Renal cortical epithelial cell (primary cell): ENCODE measurements around the gene TEX29. TPM values are rescaled to one million over a fixed set of nuclear protein-coding genes. Genes with fewer than 3 reads are reported as not detected.

Experiments used
- DNase-seq: peaks from one replicate; pipeline ENCODE4 v3.0.0-alpha.2; 2011; ENCODE audit warnings: low read depth
- total RNA-seq: library from RNA; depleted of rRNA; stranded (reverse); fragments of >200 nt; gene quantifications from 2 replicates; pipeline ENCODE4 v1.2.3, GENCODE V29; 2014

The TEX29 gene
- total RNA-seq, 1 donor from 2014 or later = not detected

DNA sequence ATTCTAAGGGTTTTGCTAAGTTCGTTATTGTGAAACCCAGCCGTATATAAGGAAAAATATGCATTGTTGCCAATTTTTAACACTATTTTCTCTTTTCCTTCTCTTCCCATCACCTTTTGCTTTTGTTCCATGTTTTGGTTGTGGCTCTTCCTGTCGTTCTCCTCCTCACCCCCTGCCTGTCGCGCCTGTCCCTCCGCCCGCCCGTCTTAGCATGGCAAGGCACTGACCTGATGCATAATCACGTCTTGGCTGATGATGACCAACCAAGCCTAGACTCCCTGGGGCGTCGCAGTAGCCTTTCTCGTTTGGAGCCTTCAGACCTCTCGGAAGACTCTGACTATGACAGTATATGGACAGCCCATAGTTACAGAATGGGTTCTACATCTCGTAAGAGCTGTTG, 28.5 kb upstream of the TEX29 start:
- no peak for DNase-seq

DNA sequence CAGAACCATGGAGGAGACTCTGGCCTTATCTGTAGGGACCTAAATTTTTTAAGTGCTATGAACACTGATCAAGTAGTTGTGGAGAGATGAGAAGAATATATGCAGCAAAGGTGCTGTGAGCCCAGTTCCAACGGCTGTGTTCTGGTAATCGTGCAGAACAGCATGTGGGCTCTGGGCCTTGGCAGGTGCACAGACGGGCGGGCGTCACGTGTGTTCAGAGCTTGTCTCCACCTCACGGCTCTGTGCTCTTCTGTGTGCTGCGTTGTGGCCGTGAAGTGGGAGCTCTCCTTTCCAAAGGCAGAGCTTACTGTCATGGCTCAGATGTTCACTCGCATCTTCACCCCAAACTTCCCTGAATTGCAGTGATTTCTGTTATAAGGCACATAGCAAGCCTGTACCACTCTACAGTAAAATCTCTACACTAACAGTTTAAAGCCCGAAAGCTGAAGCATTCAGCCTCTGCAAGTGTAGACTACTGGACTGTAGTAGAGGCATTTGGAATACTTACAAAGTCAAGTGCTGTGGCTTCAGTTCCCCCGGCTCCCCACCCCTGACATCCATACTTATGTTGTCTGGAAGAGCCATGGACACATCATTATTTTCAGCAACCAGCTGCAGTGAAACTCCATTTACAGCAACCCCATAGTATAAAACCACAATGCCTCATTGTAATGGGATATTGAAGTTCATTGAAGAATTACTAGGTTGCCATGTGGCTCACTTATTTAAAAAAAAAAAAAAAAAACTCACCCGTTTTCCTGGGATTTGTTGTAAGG, 27.5 kb upstream of the TEX29 start:
- no peak for DNase-seq

DNA sequence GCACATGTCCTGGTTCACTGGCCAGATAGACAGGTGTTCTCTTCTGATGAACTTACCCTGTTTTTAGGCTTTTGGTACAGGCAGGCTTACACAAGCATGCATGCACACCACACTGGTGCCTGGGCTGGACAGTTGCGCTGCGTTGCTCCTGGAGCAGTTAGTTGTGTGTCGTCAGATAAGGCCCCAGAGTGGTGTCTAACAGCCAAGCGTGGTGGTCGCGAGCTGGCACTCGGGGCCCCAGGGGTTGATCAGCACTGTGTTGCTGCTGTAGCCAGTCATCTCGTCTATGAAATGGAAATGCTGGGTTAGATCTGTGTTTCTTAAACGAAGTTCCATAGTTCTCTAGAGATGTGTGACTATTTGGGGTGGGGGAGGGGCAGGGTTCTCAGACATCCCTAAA, 24.6 kb upstream of the TEX29 start:
- no peak for DNase-seq

DNA sequence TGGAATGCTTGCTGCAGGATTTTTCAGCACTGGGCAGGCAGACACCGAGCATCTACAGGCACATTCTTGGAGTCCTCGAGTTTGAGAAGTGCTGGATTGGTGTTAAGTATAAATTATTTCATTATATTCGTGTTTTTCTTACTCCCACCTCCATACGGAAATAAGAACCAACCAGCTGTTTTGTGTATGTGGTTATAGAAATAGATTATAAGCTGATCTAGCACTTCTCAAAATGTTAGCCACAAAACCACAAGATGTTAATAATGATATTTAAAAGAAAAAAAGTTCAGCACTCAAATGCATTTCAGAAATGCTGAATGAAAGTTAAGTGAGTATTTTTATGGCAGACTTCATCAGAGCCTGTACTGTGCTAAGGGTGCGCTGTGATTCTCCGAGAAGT, 24.0 kb upstream of the TEX29 start:
- no peak for DNase-seq

DNA sequence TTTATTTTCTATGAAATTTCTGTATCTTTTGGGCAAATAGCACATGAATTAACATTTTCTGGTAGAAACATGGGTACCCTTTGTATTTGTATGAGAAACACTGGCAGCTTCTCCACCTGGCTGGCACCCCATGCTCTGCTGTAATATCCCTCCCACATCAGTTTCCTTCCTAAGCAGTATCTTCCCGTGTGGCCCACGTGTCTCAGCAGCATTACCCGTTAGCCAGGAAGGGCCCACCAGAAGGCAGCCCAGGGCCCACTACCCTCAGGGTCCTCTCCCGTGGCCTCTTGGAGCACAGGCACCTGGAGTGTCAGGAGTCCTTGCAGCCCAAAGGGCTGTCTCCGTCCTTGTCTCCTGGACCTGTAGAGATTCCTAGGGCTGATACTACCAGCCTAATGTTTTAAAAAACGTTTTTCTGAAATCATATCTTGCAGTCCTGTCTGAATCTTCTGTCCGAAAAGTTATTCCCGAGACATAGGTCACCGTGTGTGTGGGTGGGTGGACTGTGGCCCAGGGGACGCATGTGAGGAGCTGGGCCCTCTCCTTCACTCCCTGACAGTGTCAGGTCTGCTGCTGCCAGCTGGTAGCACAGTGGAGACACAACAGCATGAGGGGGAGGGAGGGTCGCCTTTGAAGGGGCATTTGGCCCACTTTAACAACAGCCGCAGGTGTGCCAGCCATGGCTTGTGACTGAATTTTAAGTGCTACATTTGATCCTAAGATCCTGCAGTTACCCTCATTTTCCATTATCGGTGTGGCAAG, 22.0 kb upstream of the TEX29 start:
- DNase-seq = no peak

DNA sequence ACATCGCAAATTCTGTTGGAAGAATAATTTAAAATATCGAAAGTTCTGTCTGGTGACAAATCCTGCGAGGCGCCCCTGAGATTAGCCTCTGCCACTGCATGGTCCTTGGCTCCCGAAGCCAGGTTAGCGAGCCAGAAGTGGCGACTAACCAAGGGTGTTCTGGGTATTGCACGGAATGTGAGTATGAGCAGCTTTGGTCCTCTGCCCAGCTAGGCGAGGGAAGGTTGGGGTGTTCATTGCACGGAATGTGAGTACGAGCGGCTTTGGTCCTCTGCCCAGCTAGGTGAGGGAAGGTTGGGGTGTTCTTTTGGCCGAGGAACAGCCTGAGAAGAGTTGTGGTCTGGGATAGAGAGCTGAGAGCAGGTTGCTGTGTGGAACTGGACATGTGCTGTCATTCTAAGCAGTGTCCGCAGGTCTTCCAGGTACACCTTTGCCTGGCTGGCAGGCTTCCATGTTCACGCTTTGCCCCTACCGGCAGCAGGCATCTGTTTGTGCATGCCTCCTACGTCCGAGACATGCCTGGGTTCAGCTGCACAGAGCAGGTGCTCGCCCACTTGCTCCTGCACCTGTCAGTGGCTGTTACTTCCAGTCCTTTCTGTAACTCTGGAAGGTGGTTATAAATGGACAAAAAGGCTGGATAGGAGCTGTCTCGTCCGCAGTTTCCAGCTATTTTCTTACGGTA, 18.3 kb upstream of the TEX29 start:
- no peak for DNase-seq

DNA sequence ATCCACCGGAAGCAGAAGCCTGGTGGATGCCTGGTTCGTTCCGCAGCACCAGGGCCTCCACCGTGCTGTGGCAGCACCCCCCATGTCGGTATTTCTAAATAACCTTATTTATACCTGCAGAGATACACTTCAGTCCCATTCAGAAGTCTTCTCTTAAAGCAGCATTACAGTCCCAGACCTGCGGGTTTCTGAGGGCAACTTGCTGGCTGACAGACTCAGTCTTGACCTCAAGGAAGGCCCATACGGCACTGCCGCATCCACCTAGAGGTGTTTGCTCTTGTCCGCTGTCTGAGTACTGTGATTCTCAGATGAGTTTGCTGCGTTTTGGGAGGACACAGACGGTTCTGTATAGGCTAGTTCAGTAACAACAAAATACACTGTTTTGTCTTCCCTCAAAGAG, 16.9 kb upstream of the TEX29 start:
- no peak for DNase-seq

DNA sequence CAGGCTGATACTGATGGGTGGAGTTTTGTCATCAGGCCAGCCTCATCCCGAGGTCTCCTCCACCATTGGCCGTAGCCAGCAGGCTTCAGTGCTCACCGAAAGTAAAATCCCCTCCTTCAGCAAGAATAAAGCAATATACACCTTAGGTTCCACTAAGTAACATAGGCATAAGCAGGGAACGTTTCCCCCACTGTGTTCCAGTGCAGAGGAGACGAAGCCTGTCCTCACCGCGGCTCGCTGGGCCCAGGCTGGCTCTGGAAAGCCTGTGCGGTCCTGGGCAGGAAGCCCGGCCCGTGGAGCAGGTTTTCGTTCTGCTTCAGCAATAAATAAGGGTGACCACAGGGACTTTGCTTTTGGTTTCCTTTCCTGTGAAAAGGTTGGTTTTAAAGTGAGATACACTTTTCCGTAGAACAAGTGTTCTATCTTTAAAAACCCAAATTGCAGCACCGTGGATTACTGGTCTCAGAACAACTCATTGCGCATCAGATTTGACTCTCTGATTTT, 16.3 kb upstream of the TEX29 start:
- no peak for DNase-seq

DNA sequence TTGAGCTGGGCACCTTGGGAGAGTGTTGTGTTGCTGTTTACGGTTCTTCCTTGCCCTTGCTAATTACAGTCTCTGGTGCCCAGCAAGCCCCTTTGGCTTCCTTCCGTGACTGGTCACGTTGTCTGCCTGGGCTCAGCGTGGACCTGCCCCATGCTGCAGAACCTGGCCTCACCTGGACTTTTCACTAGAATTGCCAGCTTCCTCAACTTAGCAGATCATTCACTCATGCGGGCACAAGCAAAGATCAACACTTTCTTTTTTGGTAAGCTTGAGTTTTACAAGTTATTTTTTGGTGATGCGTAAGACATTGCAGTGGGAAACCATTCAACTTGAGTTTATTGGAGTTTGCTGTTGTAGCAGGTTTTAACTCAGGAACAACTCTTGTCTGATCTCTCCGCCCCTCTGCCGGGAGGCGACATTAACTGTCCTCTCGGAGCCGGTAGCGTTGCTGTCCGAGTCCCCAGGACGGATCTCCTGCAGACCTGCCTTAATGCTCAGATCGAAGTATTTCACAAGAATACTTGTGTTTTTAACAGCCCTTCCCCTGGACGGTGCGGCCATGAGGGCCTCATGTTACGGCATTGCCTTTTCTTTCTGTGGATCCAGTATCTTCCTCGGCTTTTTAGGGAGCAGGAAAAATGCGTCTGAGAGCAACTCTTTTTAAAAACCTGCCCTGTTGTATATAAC, 15.7 kb upstream of the TEX29 start:
- no peak for DNase-seq

DNA sequence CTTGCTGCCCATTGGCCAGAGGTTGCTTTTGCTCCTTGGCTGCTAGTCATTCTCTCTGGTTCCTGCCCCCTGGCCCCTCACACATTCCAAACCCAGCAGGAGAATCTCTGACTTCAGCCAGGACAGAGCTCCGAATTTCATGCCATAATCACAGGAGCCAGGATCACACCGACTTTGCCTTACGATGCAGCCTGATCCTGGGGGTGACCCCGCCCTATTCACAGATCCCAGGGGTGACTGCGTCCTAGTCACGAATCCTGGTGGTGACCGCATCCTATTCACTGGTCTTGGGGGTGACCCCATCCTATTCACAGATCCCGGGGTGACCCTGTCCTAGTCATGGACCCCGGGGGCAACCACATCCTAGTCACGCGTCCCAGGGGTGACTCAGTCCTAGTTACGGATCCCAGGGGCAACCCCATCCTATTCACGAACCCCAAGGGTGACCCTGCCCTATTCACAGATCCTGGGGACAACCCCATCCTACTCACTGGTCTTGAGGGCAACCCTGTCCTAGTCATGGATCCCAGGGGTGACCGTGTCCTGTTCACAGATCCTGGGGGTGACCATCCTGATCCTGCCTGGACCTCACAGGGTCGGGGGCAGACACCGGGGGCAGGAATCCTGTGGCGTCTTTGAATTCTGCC, 7.4 kb upstream of the TEX29 start:
- no peak for DNase-seq

DNA sequence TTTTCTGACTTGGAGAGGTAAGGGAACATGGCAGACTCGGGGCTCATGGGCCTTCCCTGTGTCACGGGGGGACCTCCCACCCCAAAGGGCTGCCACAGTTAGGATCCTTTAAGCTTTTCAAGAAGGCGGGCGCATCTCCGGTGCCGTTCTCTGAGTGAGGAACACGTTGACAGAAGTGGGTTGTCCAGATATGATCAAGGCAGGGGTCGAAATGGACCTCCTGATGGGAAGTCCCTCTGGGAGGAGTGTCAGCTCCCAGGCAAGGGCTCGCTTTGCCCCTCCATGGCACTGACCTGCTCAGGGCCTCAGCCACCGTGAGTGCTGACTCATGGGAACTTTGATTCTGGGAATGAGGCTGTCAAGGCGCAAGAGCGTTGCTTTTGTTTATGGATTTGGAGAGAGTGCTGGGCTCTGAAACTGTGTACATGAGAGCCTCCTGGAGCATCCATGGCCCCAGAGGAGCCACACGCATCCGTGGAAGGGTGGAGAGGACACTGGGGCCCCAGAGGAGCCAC, 6.5 kb upstream of the TEX29 start:
- DNase-seq = no peak

DNA sequence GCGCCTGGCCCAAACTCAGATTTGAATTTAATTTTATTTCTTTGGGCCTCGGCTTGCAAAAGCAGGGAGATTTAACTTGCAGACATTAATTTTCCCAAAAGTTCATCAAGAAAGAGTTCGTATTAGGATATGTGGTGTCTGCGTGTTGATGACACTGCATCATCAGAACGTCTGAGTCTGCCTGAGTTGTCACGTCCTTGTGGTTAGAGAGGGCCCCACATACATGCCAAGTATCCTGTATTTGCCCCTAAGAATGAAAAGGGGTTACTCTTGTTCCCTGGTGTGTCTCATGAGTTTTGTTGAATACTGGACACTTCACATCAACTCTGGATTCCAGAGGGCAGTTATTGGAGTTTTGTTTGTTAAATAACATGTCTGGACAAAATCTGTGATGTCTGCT, 5.6 kb upstream of the TEX29 start:
- no peak for DNase-seq

DNA sequence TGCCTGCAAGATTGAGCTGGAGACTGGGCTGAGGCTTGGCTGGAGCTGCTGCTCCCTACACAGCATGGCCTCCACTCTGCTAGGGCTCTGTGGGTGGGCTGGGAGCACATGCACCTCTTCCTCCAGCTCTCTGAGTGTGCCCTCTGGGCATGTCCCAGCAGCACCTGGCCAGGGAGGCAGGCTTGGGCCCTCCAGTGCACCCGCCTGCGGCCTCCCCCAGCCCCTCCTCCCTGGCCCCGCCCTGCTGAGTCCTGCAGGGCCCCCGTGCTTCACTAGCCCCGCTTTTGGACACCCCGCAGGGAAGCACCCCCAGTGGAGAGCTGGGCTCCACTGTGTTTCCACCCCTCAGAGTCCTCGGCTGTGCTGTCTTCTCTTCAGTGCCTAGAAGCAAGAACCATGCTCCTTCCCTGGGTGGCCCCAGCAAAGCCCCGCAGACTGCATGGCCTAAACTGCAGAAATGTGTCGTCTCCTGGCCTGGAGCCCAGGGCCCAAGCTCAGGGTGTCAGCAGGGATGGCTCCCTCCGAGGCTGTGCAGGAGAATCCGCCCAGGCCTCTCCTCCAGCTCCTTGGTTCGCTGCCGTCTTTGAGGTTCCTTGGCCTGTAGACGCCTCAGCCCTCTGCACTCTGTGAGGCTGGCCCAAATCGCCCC, 5.0 kb upstream of the TEX29 start:
- no peak for DNase-seq

DNA sequence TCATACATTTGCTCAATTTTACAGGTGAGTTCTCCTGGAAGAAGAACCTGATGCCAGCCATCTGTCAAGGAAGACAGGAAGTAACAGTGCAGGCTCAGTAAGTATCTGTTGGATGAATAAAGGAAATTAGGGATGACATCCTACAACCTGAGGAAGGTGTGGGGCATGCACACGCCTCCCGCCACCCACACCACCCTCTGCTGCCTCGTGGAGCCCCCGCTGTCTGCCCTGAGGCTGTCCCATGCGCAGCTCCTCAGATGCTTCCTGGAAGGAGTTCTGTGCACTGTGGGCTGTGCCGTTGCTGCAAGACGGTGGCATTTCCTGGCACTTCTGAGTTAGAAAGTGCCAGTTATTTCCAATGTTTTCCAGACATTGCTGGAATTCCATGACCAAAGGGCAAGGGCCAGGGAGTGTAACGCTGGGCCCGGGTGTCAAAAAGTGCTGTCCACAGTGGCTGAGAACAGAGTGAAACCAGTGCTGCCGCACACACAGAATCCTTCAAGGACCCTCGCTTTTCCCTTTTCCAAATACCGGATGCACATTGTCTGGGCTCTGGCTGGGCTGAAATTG, 4.2 kb upstream of the TEX29 start:
- no peak for DNase-seq

DNA sequence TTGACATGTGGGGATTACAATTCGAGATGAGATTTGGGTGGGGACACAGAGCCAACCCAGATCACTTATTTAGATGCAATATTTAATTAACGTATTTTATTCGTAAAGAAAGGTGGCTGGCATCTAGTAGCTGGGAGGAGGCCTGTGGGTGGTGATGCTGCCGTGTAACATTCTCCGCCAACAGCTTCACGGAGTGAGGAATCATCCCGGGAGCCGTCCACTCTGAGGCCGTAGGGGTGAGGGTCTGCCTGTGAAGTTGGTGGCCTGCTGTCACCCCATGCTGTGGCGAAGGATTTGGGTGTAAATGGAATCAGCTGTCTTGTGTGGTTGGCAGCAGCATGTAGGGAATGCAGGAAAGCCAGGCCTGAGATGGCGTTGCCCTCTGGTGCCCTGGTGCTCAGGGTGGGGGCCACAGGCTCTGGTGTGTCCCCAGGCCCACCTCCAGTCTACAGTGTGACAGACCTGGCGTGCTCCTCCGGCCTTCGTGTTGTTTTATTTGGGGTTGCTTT, 3.3 kb upstream of the TEX29 start:
- DNase-seq = no peak

DNA sequence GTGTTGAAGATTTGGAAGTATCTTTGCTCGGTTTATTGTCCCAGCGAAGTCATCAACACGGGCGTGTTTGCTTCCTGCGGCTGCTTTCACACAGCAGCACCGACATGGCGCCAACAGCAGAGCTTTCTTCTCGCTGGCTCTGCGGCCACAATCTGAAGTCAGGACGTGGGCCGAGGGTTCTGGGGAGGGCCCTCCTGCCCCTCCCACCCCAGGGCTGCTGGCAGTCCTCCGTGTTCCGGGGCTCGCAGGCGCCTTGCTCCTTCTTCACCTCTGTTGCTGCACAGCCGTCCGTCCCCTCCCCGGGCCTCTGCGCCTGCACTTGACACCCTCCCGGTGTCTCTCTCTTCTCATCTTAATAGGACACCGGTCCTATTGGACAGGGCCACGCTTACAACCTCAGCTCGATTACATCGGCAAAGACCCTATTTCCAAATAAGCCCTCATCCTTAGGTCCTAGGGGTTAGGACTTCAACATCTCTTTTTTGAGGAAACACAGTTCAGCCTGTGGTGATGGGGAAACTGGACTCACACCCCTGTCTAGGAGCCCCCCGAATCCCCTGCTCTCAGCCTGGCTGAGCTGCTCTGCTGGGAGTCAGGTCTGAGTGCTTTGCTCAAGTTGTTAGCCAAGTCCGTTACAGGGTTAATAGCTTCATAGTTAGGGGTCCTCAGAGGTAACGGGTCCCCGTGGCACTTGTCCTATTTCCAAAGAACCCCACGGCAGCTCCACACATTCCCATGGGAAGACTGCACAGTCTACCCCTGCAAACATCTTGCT, 2.7 kb upstream of the TEX29 start:
- DNase-seq = no peak

DNA sequence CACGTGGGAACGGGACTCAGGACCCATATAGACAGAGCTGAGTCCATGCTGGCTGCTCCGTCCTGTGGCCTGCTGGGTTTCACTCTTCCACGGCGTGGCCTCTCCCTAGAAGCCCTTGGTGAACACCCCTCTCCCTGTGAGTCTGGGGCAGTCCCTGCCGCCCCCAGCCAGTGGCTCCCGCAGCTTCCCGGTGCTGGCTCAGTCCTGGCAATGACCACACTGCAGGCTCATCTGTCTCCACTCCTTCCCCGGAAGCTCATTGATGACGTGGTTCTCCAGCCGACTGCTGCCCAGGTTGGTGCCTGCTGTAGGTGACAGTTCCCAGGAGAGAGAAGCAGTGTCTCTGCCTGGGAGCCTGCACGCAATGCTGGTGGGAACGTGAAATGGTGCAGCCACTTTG, 2.1 kb upstream of the TEX29 start:
- DNase-seq = no peak

DNA sequence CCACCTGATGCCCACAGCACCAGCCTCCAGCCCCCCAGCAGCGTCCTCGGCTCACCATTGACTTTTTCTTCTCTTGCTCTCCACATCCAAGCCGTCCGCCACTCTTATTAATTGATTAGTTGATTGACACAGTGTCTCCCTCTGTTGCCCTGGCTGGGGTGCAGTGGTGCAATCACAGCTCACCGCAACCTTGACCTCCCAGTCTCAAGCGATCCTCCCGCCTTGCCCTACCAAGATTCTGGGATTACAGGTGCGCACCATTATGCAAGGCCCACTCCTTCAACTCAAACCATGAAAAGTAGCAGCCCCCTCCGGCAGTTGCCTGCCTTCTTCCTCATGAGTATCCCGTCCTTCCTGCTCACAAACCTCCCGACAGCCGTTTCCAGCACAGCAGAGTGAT, 921 bp upstream of the TEX29 start:
- no peak for DNase-seq
